GM10847 (cell line): ENCODE data around the gene MRPS22.

Source experiments
- POLR2A ChIP-seq: IDR thresholded peaks from 2 replicates; pipeline ENCODE4 v1.6.1; 2011; ENCODE audit not compliant: insufficient read length; ENCODE audit errors: extremely low read depth

Gene MRPS22

DNA sequence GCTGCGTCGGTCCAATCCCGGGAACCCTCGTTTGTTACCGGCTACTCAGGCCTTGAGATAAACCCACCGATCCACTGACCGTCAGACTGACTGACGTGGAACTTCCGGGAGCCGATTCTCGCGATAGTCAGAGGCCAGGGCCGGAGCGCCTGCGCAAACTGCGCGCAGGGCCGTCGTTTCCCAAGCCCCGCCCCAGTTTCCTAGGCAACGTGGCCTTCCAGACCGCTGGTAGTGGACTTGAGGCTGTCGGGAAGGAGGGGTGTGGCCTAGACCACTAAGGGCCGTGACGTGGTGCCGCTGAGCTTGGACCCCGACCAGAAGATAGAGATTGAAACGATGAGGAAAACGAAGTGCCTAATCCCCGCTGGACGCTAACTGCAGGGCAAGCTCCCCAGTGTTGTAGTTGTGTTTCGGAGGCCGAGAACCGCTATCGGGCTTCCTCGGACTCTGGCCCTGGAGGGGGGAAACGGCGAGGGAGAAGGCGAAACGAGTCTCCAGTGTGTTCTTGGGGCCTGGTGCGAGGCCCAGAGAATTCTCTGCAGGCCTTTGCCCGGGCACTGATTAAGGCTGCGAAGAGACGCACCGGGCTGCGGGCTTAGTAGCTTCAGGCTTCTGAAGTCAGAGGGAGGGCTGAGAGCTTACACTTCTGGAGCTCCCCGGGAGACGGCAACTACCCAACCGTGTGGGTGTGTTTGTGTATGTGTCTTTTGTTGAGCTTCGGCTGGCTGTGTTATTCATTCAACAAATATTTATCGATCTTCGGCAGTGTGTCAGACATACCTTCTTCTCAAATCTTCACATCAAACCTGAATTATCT, 45.9 kb downstream of the MRPS22 start, which contains the start of gene COPB2:
Gene COPB2, minus strand, starts transcription at position 96 of the 817 bp plus-strand sequence. CDS start 97 bp downstream, outside the sequence.
- TF ChIP-seq POLR2A, result peak; percentile 65

DNA sequence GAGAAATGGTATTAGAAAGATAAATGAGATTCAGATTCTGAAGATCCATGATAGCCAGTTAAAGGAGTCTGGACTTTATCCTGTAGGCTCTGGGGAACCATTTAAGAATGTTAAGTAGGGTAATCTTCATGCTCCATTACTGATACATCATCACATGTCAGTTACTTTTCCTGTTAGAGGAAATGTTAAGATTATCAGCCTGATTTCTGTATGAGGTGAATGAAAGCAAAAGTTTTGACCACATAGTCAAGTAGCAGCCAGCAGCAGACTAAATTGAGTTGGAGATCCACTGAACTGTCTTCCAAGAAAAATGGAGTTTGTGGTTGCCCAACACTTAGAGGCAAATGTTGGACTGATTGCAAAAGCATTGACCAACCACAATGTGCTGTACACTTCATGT, 50.3 kb downstream of the MRPS22 start:
- no peak for TF ChIP-seq POLR2A

DNA sequence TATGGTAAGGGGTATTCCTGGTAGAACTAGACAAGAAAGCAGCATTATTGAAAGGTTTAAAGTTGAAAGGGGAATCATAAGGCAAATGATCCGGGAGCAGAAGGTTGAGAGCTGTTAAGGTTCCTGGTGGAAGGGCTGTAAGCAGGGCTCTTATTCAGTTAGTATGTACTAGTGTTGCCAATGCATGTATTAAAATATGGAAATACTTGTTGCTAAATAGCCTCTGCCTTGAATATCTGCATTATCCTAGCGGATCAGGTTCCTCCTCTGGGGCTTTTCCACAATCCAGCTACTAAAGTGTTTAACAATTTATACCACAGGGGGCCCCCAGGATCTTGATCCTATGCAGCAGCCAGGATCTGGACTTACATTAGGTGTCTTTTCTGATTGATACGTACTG, 52.9 kb downstream of the MRPS22 start:
- TF ChIP-seq POLR2A, result no peak
